ENCODE results near the gene CD34.

DNA sequence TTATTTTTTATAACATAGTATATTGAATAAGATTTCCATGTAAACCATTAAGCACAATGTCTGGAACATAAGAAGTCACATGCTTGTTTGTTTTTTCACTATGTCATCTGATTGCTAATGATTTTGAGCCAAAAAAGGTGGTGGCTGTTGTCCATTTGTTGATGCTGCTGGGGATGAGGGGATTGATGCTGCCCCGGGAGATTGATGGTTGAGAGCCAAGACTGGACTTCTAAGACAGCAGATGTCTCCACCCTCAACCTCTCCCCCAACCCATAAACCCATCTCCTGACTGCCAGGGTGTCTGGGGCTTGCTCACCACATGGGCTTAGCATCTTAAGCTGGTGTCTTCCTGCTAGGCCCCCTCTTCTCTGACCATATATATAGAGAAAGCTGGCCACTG, 35.8 kb upstream of the CD34 start:
- TF ChIP-seq POLR2A (IDR thresholded peaks at IDR 0.05; ENCODE audit: low read length) (no peak), GATA1 (IDR thresholded peaks at IDR 0.05; ENCODE audit: low read depth, low read length) (no peak)
